GM10248 (cell line): ENCODE measurements around the gene CIDEB.

Experiments used
- CTCF ChIA-PET: fragments of 300-600 bp; sonication (Branson Sonifier 250); formaldehyde crosslinking; extraction: SDS; loops from one replicate; lab custom pipeline; 2021; ENCODE audit warnings: antibody characterized with exemption; lab: Yijun Ruan, JAX
- POLR2A ChIA-PET: fragments of 350-650 bp; sonication (Branson Sonifier 250); formaldehyde crosslinking; extraction: SDS; loops from one replicate; lab custom pipeline; 2020; ENCODE audit warnings: antibody characterized with exemption; lab: Yijun Ruan, JAX
- DNase-seq: peaks from one replicate; pipeline ENCODE4 v3.0.0; 2012; ENCODE audit errors: extremely low spot score
- CTCF ChIP-seq: IDR thresholded peaks from 2 replicates; pipeline ENCODE4 v1.5.1; 2012; ENCODE audit warnings: mild to moderate bottlenecking, low read depth; ENCODE audit errors: extremely low read depth, missing control alignments, control extremely low read depth

The CIDEB gene

DNA sequence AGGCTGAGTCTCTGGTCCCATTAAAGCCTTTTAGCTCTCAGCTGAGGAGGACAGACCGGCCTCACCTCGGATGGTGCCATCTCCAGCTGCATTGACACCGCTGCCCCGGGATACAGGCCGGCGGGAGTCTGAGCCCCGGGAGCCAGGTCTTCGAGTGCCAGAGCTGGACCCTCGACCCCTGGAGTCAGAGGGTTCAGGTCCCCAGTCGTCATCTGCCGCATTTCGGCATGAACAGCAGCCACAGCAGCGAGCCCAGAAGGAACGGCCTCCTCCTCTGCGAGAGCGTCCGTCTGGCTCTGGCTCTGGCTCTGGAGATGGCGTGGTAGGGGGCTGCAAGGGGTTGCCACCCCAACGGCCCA lies 45.8 kb downstream of the CIDEB start:
- no peak for DNase-seq
- ChIA-PET CTCF (interaction anchor here (1.3 to 2.8 kb wide), 4 partner anchors 9 to 35 kb away, joined by 4 to 12 read pairs (median 10); partner anchors contain the start of genes RABGGTA and TINF2), POLR2A (interaction anchor here (0.8 to 2.0 kb wide), 3 partner anchors 8 to 10 kb away, joined by 3 to 6 read pairs (median 5); partner anchors contain the start of gene RABGGTA)
- TF ChIP-seq CTCF = no peak

GRCh38 chr14:24261256-24261968 lies 46.4 kb downstream of the CIDEB start:
- TF ChIP-seq CTCF = no peak
- no peak for DNase-seq
- ChIA-PET CTCF (interaction anchor here (1.0 to 2.8 kb wide), 6 partner anchors 9 to 72 kb away, joined by 3 to 12 read pairs (median 6); partner anchors contain the start of genes RABGGTA and TINF2), POLR2A (interaction anchor here (0.8 to 2.0 kb wide), 3 partner anchors 8 to 10 kb away, joined by 3 to 6 read pairs (median 5); partner anchors contain the start of gene RABGGTA)

DNA sequence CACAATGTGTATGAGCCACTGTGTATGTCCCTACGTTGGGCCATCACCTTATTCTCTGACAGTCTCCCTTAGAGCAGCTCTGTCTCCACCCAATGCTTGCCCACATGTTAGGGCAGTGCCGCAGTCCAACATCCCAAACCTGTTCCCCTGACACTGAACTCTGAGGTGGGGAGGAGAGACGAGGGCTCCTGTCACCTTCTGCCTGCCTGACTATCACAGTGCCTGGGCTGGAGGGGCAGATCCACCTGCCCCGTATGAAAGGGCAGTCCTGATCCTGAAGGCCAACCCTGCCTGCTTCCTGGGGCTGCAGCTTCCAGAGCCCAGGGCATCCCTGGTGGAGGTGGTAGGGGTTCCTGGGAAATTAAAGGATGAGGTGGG lies 47.0 kb downstream of the CIDEB start:
- no peak for DNase-seq
- no peak for TF ChIP-seq CTCF
- CTCF ChIA-PET = interaction anchor here (1.0 to 2.8 kb wide), 4 partner anchors 18 to 73 kb away, joined by 3 to 12 read pairs (median 6); partner anchors contain the start of gene TINF2
- POLR2A ChIA-PET = interaction anchor here (0.7 to 2.0 kb wide), 2 partner anchors 9 to 16 kb away, joined by 3 to 5 read pairs; no protein-coding TSS in a partner anchor

DNA sequence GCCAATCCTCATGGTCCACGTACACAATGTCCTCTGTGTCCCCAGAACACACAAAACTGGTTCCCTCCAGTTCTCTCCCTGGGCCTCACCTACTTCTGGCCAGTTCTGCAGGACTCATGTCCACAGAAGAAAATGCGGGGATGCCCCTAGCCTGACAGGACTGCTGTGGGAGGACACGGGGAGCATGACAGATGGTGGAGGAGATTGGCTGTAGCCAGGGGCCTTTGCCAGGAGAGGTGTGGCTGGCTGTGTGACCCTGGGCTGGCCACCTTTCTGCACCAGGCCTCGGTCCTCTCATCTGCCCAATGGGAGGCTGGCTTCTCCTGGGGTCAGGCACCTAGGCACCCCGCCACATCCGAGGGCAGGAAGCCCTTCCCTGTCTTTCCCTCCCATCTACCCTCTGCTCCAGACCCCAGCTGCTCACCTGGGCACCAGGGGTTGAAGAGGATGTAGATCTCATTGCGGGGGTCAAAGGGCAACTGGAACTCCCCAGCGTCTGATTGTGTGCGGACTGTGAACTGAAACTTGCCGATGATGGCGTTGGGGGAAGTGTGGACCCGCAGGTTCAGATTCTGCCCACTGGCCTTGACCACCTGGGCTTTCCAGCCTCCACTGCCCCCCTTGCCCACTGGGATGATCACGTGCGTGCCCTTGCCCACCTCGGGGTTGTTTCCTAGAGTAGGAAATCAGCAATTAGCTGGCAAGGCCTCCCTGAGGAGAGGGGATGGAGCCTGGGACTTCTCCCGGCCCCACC lies 47.6 kb downstream of the CIDEB start:
- DNase-seq = no peak
- ChIA-PET CTCF (interaction anchor here (1.0 to 2.1 kb wide), 3 partner anchors 30 to 73 kb away, joined by 3 to 9 read pairs (median 3); no protein-coding TSS in a partner anchor), POLR2A (interaction anchor here (0.7 to 2.0 kb wide), 2 partner anchors 8 to 17 kb away, joined by 3 to 5 read pairs; no protein-coding TSS in a partner anchor)
- TF ChIP-seq CTCF = no peak

DNA sequence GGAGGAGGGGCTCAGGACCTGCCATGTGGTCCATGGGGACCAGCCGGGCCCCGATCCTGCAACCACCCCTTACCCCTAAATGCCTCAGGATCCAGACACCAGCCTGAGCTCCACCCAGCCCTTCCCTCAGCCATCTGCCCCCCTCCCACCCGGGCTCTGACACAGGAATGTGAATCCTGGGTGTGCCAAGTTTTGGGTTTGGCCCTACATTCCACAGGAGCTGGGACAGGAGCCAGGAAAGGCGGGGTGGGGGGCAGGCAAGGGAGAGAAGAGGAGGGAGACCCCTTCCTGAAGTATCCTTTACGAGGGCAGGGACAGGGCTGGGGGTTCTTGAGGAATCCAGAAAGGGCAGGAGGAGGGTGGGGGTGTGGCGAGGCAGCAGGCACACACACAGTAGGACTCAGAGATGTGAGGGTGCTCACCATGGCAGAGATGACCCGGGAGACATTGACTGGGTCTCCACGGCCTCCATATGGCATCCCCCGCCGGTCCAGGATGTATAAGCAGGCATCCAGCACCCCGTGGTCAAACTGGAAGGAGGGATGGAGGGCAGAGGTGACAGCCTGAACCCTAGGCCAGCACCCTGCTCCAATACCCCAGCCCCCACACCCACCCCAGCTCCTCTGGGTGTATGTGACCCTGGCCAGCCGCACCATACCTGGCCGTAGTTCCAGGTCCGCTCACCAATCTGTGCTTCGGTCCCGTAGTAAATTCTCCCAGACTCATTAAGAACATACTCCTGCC lies 48.3 kb downstream of the CIDEB start:
- ChIA-PET POLR2A (no interaction called here), CTCF (interaction anchor here (0.7 to 2.1 kb wide), 4 partner anchors 12 to 48 kb away, joined by 3 to 10 read pairs (median 7); partner anchors contain the start of genes CIDEB, RABGGTA and TINF2)

More for the DNA sequence above, 48.3 kb downstream of the CIDEB start:
- TF ChIP-seq CTCF = no peak
- no peak for DNase-seq
